WERI-Rb-1 (cell line): ENCODE results near the gene OR11G2.
A peak's percentile ranks its signal among the peaks of the same experiment; 100 is the strongest.
"Not testable (repeated sequence)": the region's sequence is repeated elsewhere in the genome, so short reads cannot be mapped to it uniquely, and the experiment has no call there.

ENCODE experiments used
- DNase-seq: peaks from one replicate; pipeline ENCODE4 v3.0.0-alpha.2; 2020
- H3K27ac ChIP-seq: fragments of 250-450 bp; sonication (Bioruptor Pico); 2 replicates; pipeline ENCODE4 v1.5.1; 2020; ENCODE audit warnings: mild to moderate bottlenecking, moderate library complexity
- H3K27me3 ChIP-seq: fragments of 250-450 bp; sonication (Bioruptor Pico); 2 replicates; pipeline ENCODE4 v1.5.1; 2021; ENCODE audit warnings: mild to moderate bottlenecking, low read depth, moderate library complexity; ENCODE audit not compliant: insufficient read depth, severe bottlenecking
- H3K36me3 ChIP-seq: fragments of 250-450 bp; sonication (Bioruptor Pico); 2 replicates; pipeline ENCODE4 v1.5.1; 2020; ENCODE audit warnings: mild to moderate bottlenecking, moderate library complexity
- H3K4me3 ChIP-seq: 2 replicates; pipeline ENCODE4 v1.5.1; 2011; ENCODE audit warnings: low read depth, mild to moderate bottlenecking, control low read depth, low read length
- H3K9me3 ChIP-seq: fragments of 250-450 bp; sonication (Bioruptor Pico); 2 replicates; pipeline ENCODE4 v1.5.1; 2021; ENCODE audit warnings: mild to moderate bottlenecking, moderate library complexity; ENCODE audit not compliant: severe bottlenecking
- TF ChIP-seq, protein P1 (sequence below): IDR thresholded peaks from 2 replicates; pipeline ENCODE4 v1.5.1; 2011; ENCODE audit warnings: low read depth, mild to moderate bottlenecking, control low read depth, inconsistent platforms, low read length

OR11G2 gene

GRCh38 chr14:20228681-20229080 lies 38.0 kb downstream of the OR11G2 start, which contains the start of gene OR11H7:
OR11H7 (plus strand) TSS chr14:20228981.
- peaks cover 27% of the 10 kb centered on the region for H3K27me3 ChIP-seq
- H3K27ac ChIP-seq: no peak within 1 kb of the TSS
- no peaks in the 10 kb centered on the region for H3K36me3 ChIP-seq
- H3K9me3 ChIP-seq: no peaks in the 10 kb centered on the region
- DNase-seq: no peak
- TF ChIP-seq, protein P1, sequence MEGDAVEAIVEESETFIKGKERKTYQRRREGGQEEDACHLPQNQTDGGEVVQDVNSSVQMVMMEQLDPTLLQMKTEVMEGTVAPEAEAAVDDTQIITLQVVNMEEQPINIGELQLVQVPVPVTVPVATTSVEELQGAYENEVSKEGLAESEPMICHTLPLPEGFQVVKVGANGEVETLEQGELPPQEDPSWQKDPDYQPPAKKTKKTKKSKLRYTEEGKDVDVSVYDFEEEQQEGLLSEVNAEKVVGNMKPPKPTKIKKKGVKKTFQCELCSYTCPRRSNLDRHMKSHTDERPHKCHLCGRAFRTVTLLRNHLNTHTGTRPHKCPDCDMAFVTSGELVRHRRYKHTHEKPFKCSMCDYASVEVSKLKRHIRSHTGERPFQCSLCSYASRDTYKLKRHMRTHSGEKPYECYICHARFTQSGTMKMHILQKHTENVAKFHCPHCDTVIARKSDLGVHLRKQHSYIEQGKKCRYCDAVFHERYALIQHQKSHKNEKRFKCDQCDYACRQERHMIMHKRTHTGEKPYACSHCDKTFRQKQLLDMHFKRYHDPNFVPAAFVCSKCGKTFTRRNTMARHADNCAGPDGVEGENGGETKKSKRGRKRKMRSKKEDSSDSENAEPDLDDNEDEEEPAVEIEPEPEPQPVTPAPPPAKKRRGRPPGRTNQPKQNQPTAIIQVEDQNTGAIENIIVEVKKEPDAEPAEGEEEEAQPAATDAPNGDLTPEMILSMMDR: no peak
- H3K4me3 ChIP-seq: no peak within 1 kb of the TSS

DNA sequence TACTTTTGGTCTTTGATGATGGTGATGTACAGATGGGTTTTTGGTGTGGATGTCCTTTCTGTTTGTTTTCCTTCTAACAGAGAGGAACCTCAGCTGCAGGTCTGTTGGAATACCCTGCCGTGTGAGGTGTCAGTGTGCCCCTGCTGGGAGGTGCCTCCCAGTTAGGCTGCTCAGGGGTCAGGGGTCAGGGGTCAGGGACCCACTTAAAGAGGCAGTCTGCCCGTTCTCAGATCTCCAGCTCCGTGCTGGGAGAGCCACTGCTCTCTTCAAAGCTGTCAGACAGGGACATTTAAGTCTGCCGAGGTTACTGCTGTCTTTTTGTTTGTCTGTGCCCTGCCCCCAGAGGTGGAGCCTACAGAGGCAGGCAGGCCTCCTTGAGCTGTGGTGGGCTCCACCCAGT lies 44.7 kb downstream of the OR11G2 start:
- not testable (repeated sequence) for H3K4me3 ChIP-seq, H3K27ac ChIP-seq, DNase-seq, H3K9me3 ChIP-seq, H3K36me3 ChIP-seq
- H3K27me3 ChIP-seq: peaks cover 18% of the 10 kb centered on the region

GRCh38 chr14:20247646-20248246 lies 57.0 kb downstream of the OR11G2 start:
- H3K4me3 ChIP-seq: no peak overlapping the region
- no peak overlapping the region for H3K27ac ChIP-seq
- DNase-seq: no peak
- peaks cover 29% of the 10 kb centered on the region for H3K27me3 ChIP-seq
- TF ChIP-seq, protein P1: peak; percentile 36
- peaks cover 3% of the 10 kb centered on the region for H3K9me3 ChIP-seq
- no peaks in the 10 kb centered on the region for H3K36me3 ChIP-seq
